ENCODE results near the gene PLA2G4B.

PLA2G4B gene

DNA sequence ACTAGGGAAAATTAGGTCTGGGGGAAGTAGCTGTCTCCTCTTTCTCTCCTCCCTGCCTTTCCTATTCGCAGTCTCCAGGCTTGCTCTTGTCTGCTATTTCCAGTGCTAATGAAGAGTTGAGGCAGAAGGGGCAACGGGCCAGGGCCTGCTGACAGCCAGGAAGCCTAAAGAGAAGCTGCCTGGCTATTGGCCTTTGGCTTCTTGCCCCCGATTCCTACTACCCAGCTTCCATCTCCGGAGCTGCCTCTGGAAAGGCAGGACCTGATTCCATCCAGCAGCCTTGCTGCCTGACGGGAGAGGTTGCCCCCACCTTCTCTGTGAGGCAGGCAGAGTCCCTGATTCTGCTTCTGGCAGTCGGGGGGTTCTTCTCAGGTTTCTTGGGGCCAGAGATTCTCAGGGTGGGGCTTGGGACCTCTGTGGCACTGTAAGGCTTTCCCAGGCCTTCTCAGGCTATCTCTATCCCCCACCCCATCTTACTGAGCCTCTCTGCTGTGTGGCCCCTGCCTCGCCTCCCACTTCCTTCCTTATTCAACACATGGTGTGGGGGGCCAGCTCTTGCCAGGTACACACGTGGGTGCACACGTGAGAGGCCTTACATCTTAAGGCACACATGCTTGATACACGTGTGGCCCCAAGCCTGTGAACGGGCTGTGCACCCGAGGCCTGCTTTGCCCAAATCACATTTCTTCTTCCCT is 29.0 kb upstream of the PLA2G4B start:
- no peak for DNase-seq (ENCODE audit: low spot score)

GRCh38 chr15:41810651-41811431 is 27.8 kb upstream of the PLA2G4B start:
- no peak for DNase-seq (ENCODE audit: low spot score)

GRCh38 chr15:41811432-41812195 is 27.0 kb upstream of the PLA2G4B start:
- peak; percentile 86 for DNase-seq (ENCODE audit: low spot score)

- DNase-seq (ENCODE audit: low spot score) = no peak
Measured at GRCh38 chr15:41812820-41813375, 25.7 kb upstream of the PLA2G4B start.

GRCh38 chr15:41813426-41813825 is 25.2 kb upstream of the PLA2G4B start:
- no peak for DNase-seq (ENCODE audit: low spot score)

- no peak for DNase-seq (ENCODE audit: low spot score)
Measured at GRCh38 chr15:41814534-41814933, 24.1 kb upstream of the PLA2G4B start.

- no peak for DNase-seq (ENCODE audit: low spot score)
Measured at GRCh38 chr15:41816788-41817187, 21.9 kb upstream of the PLA2G4B start.

GRCh38 chr15:41817327-41817726 is 21.3 kb upstream of the PLA2G4B start:
- no peak for DNase-seq (ENCODE audit: low spot score)

GRCh38 chr15:41817781-41818180 is 20.9 kb upstream of the PLA2G4B start:
- no peak for DNase-seq (ENCODE audit: low spot score)

GRCh38 chr15:41819455-41820050 is 19.1 kb upstream of the PLA2G4B start:
- no peak for DNase-seq (ENCODE audit: low spot score)

DNA sequence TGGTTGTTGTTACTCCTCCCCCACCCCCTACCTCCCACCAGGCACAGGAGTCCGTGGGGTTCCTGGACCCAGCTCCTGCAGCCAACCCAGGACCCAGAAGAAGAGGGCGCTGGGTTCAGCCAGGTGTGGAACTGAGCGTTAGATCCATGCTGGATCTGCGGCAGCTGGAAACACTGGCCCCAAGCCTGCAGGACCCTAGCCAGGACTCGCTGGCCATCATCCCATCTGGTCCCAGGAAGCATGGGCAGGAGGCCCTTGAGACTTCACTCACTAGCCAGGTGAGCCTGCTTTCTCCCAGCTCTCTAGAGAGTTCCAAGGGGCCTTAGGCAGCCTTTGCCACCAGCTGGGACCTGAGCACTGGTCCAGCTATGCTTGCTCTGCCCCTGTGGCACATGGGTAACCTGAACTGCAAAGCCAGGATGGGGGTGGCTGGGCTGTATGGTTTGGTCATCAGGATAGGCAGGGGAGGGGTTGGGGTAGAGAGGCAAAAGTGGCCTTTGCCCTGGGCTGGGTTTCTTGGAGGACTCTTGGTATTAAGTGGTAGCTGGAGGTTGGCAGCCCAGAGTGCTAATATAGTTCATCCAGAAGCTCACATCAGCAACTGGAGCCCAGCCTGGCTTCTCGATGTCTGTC is 17.7 kb upstream of the PLA2G4B start:
- DNase-seq (ENCODE audit: low spot score) = no peak

- no peak for DNase-seq (ENCODE audit: low spot score)
Measured at GRCh38 chr15:41821831-41822230, 16.8 kb upstream of the PLA2G4B start.

GRCh38 chr15:41822471-41822870 is 16.2 kb upstream of the PLA2G4B start:
- no peak for DNase-seq (ENCODE audit: low spot score)

GRCh38 chr15:41822957-41823356 is 15.7 kb upstream of the PLA2G4B start:
- no peak for DNase-seq (ENCODE audit: low spot score)

DNA sequence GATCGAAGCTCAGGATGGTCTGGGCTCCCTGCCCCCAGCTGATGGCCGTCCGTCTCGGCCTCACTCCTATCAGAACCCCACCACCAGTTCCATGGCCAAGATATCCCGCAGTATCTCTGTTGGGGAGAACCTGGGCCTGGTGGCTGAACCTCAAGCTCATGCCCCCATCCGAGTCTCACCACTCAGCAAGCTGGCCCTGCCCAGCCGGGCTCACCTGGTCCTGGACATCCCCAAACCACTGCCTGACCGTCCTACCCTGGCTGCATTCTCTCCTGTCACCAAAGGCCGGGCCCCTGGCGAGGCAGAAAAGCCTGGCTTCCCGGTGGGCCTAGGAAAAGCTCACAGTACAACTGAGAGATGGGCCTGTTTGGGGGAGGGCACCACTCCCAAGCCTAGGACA is 15.1 kb upstream of the PLA2G4B start:
- no peak for DNase-seq (ENCODE audit: low spot score)

DNA sequence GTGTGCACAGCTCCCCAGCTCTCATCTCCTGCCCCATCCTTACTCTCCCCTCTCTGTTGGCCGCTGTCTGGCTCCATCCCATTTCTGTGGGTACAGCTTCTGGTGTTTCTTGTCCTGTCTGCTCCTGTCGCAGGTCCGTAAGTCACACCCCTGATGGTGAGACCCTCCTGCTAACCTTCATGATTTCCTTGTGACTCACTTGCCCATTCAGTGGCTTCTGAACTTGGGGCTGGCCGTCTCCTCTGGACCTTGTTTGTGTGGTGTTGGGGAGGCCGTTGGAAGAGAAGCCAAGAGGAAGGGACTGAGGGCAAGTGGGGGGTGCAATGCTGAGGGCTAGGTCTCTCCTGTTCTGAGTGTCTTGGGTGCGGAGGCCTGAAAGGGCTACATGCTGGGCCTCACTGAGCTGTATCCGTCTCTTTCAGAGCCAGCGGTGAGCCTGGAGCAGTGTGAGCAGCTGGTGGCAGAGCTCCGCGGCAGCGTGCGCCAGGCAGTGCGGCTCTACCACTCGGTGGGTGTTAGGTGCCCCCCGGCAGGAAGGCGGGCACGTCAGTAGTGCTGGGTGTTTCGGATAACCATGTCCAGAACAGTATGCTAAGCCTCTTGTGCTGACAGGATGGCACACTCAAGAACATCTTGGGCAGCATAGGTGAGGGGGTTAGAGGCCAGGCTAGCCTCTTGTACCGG is 14.4 kb upstream of the PLA2G4B start:
- no peak for DNase-seq (ENCODE audit: low spot score)

DNA sequence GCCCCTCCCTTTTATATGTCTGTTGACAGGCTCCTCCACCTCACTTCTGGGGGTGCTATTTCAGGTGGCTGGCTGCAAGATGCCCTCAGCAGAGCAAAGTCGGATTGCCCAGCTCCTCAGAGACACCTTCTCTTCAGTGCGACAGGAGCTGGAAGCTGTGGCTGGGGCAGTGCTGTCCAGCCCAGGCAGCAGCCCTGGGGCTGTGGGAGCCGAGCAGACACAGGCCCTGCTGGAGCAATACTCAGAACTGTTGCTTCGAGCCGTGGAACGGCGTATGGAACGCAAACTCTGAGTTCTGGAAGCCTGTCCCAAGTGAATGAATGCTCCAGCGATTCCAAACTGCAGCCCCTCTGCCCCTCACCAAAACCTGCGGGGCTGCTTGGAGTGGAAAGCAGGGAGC is 13.5 kb upstream of the PLA2G4B start:
- no peak for DNase-seq (ENCODE audit: low spot score)

- DNase-seq (ENCODE audit: low spot score) = no peak
Measured at GRCh38 chr15:41825572-41826535, 12.8 kb upstream of the PLA2G4B start.

GRCh38 chr15:41827290-41827879 is 11.3 kb upstream of the PLA2G4B start:
- DNase-seq (ENCODE audit: low spot score) = no peak

Measured in globus pallidus (tissue), 1 donor.